ENCODE data around the gene BBOF1.
"Not testable (repeated sequence)": the region's sequence is repeated elsewhere in the genome, so short reads cannot be mapped to it uniquely, and the experiment has no call there.

Gene BBOF1, protein sequence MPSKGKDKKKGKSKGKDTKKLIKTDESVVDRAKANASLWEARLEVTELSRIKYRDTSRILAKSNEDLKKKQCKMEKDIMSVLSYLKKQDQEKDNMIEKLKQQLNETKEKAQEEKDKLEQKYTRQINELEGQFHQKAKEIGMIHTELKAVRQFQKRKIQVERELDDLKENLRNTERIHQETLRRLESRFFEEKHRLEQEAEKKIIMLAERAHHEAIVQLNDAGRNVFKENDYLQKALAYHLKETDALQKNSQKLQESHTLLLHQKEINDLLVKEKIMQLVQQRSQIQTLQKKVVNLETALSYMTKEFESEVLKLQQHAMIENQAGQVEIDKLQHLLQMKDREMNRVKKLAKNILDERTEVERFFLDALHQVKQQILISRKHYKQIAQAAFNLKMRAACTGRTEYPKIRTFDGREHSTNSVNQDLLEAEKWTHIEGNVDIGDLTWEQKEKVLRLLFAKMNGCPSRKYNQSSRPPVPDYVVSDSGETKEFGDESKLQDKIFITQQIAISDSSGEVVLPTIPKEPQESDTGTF

DNA sequence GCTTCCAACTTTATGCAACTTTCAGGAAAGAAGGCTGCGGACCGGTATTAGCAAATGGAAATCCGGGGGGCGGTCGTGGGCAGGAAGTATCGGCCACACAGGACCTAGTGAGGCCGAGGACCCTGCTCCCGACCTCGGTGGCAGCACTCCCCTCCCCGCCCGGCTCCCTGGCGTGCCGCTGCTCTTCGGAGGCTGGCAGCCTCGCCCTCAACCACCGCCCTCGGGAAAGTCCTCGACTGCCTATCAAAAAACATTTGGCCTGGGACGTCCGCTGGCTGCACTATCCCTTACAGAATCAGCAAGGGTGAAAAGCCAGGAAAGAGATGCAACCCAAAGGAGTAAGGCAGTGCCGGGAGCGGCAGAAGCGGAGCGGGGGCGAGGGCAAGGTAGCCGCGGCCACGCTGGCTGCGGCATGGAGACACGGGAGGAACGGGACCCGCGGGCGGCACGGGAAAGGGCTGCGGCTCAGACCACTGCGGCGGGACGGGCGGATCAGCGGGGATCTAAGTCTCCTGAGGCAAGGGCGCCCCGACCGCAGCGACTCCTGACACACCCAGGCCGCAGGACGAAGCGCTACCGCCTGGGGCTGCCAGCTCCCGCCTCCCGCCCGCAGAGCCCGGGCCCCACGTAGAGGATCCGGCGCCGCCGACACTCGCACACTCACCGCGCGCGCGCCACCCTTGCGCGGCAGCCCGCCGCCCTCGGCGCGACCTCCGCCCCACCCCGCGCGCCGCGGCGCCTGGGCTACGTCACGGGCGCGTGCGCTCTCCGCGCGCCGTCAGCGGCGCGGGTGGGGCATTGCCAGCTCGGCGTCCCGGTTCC is at the start of gene BBOF1, which contains the start of gene ENTPD5:
BBOF1 (plus strand) TSS at position 764 of the 822 bp plus-strand sequence. CDS start 130 bp downstream, outside the sequence.
ENTPD5 (minus strand) TSS at position 703 of the 822 bp plus-strand sequence. CDS start 31,186 bp downstream, outside the sequence.
- DNase-seq = peak; percentile 79

DNA sequence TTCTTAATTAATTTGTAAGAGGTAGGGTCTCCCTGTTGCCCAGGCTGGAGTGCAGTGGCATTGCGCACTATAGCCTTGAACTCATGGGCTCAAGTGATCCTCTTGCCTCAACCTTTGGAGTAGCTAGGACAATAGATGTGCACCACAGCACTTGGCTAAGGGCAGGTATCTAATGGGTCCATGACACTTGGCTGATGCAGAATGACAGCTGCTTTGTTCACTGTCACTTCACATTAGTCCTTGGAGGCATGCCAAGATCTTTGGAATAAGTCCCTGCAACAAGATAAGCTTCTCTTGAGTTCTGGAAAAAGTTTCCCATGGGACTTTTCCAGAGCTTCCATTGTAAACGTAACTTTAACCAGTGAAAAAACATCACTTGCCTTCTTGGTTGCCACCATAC is 45.7 kb upstream of the BBOF1 start:
- DNase-seq = no peak

DNA sequence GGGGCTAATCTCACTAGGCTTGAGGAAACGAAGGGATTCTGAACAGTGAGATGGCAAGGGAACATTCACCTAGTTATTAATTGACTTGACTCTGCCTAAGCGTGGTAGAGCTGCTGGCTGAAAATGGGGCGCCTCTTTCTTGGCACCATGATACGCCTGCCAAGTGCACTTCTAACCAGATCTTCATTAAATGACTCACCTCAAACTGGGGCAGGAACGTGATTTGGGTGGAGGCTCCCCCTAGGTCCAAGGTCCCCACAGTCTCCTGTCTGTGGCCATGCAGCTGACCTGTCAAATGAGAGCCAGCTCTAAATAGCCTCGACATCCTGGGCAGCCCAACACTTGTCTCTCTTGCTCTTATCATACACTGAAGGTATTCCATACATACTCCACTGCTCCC is 43.0 kb upstream of the BBOF1 start:
- DNase-seq = no peak

DNA sequence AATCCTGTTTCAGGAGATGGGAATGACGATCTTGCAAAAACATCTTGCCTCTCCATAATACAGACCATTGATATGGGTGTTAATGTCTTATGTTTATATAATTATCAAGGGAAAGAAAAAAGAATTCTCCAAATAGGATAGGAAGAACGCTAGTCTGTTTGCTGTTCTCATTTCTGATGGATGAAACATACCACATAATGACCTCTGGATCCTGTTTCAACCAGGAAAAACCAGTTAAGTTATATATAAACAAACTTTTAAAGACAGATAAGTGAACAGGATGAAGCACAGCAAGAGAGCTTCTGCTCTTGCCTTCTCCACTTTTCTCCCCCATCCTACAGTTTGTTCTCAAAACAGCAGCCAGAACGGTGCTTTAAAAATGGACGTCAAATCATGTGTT is 41.3 kb upstream of the BBOF1 start:
- DNase-seq = no peak

DNA sequence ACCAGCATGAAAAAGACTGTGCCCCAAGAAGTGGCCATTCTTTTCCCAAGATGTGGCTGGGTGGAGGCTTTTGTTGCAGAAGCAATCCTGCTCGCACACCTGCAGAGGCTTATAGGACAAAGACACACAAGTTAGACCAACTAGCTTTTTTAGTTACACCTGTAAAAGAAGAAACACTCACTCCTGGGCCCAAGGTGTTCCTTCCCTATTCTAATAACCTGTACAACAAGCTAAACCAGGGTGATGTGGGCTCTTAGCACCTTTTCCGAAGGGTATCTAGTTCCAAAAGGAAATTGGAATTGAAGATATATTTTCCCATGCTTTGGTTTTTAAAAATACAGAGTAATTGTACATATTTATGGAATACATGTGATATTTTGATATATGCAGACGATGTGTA is 31.1 kb upstream of the BBOF1 start:
- no peak for DNase-seq

DNA sequence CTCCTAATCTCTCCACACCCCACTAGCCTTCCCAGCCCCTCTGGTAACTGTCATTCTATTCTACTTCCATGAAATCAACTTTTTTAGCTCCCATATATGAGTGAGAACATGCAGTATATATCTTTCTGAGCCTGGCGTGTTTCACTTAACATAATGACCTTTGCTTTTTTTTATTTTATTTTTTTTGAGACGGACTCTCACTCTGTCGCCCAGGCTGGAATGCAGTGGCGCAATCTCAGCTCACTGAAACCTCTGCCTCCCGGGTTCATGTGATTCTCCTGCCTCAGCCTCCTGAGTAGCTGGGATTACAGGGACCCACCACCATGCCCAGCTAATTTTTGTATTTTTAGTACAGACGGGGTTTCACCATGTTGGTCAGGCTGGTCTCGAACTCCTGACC is 30.5 kb upstream of the BBOF1 start:
- not testable (repeated sequence) for DNase-seq

DNA sequence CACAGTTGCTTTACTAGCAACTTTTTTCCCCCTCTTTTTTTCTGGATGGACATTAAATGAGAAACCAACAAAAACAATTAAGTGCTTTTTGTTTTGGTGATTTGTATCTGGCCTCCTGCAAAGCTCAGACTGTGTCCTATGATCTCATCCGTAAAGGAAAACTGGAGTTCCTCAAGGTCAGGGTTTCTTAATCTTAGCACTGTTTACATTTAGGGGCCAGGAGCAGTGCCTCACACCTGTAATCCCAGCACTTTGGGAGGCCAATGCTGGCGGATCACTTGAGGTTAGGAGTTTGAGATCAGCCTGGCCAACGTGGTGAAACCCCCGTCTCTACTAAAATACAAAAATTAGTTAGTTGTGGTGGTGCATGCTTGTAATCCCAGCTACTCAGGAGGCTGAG is 28.1 kb upstream of the BBOF1 start:
- DNase-seq = no peak

DNA sequence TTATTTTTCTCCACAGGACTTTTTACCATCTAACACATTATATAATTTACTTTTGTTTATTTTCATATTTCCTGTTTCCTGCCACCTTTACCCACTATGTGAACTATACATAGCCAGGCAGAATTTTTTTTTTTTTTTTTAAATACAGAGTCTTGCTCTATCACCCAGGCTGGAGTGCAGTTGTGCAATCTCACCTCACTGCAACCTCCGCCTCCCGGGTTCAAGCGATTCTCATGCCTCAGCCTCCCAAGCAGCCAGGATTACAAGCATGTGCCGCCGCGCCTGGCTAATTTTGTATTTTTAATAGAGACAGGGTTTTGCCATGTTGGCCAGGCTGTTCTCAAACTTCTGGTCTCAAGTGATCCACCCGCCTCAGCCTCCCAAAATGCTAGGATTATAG is 24.2 kb upstream of the BBOF1 start:
- not testable (repeated sequence) for DNase-seq

DNA sequence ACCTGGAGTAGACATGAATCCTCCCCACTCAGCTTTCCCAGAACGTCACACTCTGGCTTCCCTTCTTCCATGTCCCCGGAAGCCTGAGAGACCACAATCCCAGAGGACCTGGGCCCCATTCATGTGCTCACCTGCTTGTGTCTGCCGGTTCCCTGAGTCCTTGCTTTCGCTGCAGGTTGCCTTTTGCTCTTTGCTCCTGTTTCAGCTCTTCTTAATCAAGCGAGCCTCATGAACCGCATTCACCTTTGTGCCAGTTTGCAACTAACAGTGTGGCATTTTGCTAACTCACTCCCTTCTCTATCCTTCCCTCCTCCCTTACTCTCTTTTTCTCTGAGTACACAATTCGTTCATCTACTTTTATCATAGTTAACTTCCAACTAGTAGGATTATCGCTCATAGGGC is 23.2 kb upstream of the BBOF1 start:
- no peak for DNase-seq

- DNase-seq = no peak
These were observed 22.4 kb upstream of the BBOF1 start for GRCh38 chr14:73996731-73997107.

- no peak for DNase-seq
These were observed 21.8 kb upstream of the BBOF1 start for GRCh38 chr14:73997108-73997943.

DNA sequence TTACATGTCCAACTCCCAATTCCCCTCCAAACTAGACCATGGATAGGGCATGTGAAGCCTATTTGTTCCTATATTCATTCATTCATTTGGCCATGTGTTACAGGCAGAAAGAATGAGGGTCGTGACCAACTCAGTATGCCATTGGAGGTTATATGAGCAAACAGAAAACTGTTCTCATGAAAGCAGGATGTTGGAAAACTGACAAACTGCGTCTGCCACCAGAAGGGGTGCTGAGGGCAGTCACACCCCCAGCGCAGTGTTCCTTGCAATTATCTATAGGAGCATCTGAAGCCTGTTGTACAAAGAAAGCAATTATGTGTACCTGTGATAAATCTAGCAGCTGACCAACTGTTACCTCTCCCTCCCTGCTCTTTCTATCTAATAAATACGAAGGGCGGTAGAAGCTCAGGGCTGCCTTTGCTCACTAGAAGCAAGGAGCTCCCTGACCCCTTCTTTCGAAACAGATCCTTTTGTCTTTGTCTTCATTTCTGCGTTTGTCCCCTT is 21.2 kb upstream of the BBOF1 start:
- DNase-seq = no peak

GRCh38 chr14:73998726-73999125 is 20.4 kb upstream of the BBOF1 start:
- no peak for DNase-seq

- DNase-seq = not testable (repeated sequence)
These were observed 13.5 kb upstream of the BBOF1 start for GRCh38 chr14:74005664-74006063.

DNA sequence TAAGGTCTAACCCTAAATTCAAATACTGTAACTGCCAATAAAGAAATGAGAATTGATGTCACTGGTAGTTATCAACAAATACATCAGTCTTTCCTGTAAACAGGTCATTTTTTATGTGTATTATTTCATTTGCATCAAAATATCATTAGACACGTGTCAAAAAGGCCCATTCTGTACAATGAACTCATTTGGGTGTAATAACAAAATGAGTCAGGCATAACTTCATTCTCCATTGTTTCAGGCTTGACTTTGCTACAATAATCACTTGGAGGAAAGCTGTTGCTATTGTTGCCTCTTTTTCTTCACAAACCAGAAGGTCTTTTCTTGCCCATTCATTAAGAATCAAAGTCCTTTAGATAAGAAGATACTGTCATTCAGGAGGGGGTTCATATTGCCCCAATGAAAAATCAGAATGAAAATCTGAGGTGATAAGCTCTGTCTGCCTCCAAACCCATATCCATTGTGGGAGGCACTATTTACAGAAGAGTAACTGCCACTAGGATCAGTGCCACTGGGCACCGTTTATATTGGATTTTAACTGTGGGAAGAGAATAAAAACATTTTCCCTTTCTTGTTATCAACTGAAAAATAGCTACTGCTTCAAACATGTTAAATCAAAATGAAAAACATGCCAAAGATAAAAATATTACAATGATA is 10.2 kb upstream of the BBOF1 start:
- DNase-seq = no peak

- no peak for DNase-seq
These were observed 4.8 kb upstream of the BBOF1 start for GRCh38 chr14:74014299-74014698.

- no peak for DNase-seq
These were observed 4.0 kb upstream of the BBOF1 start for GRCh38 chr14:74015176-74015575.

DNA sequence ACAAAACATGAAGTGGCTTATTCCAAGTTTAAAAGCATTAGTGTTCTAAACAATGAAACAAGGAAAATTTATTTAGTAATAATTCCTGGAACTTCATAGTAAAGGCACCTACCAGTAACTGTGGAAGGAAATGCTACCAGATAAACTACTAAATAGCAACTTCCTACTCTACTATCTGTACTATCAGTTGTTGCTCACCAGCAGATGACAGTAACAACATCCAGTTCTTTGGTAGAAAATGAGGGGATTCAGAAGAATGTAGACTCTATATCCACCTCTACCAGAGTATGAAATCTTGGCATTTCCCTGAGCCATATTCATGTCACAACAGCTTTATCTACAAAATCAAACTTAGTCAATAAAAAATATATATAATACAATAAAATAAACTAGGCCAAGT is 3.2 kb upstream of the BBOF1 start:
- DNase-seq = no peak

- DNase-seq = peak; percentile 72
These were observed 969 bp upstream of the BBOF1 start for GRCh38 chr14:74018174-74018585.

DNA sequence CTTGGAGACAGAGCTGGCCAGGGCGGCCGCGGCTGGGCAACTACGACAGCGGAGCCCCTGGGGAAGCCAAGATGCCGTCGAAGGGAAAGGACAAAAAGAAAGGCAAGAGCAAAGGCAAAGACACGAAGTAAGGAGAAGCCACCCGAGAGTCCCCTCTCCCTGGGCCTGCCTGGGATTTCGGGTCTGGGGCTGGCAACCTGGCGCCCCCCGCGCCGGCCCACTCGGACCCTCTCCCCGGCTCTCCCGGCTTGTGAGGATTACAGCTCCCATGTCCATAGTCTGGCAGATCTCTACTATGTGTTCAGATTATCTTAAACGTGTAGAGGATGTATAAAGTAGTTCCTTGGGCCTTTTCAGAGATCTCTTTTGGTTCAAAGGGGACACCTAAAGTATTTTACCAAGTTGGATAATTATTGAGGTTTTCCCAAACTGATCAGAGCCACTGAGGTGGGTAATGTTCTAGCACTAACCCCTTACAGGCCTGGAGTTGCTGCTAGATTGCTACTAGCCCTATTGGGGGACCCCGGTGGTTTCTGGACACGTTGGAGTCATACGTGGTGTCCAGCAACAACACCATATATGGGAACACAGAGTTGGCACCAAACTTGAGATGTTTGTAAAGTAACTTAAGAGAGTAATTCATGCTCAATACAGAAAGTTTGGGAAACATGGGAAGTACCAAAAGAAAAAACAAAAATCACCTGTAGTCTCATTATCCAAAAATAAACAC is 424 bp downstream of the BBOF1 start:
- DNase-seq = no peak

GRCh38 chr14:74022346-74022745 is 3.2 kb downstream of the BBOF1 start:
- no peak for DNase-seq
